Epithelial cell of proximal tubule (primary cell): ENCODE data around the gene RGS7. TPM values are rescaled to one million over a fixed set of nuclear protein-coding genes. Genes with fewer than 3 reads are reported as not detected.
"Not testable (repeated sequence)": the region's sequence is repeated elsewhere in the genome, so short reads cannot be mapped to it uniquely, and the experiment has no call there.

Source experiments
- DNase-seq: peaks from one replicate; pipeline ENCODE4 v3.0.0-alpha.2; 2011; ENCODE audit warnings: low read depth
- H3K4me3 ChIP-seq: 2 replicates; pipeline ENCODE4 v1.5.1; 2011; ENCODE audit warnings: low read depth, mild to moderate bottlenecking, low read length
- total RNA-seq: library from RNA; depleted of rRNA; stranded (reverse); fragments of >200 nt; gene quantifications from 2 replicates; pipeline ENCODE4 v1.2.3, GENCODE V29; 2015
- TF ChIP-seq, protein P1 (sequence below): conservative IDR thresholded peaks from 2 replicates; pipeline ENCODE4 v1.5.1; 2012; ENCODE audit warnings: low read depth, mild to moderate bottlenecking, low read length

Gene RGS7
- total RNA-seq, 1 donor from 2014 or later, result 0.06 TPM

DNA sequence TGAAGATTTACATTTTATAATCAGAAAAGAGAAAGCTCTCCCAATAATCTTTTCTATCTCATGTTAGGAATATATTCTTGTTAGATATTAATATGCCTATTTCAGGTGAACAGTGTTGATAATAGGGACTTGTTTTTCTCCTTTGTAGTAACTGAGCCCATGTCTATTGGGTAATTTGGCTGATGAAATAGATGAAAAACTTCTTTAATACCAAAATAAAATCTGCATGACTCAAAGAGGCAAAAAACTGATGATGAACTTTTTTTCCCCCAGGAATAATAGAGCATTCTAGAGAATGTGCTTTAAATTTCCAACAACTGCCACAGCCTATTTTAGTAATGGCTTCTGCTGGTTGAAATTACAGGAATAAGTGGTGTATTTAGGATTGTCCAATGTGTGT, 566.1 kb downstream of the RGS7 start:
- TF ChIP-seq, protein P1, sequence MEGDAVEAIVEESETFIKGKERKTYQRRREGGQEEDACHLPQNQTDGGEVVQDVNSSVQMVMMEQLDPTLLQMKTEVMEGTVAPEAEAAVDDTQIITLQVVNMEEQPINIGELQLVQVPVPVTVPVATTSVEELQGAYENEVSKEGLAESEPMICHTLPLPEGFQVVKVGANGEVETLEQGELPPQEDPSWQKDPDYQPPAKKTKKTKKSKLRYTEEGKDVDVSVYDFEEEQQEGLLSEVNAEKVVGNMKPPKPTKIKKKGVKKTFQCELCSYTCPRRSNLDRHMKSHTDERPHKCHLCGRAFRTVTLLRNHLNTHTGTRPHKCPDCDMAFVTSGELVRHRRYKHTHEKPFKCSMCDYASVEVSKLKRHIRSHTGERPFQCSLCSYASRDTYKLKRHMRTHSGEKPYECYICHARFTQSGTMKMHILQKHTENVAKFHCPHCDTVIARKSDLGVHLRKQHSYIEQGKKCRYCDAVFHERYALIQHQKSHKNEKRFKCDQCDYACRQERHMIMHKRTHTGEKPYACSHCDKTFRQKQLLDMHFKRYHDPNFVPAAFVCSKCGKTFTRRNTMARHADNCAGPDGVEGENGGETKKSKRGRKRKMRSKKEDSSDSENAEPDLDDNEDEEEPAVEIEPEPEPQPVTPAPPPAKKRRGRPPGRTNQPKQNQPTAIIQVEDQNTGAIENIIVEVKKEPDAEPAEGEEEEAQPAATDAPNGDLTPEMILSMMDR, result no peak
- H3K4me3 ChIP-seq, result no peak overlapping the region
- DNase-seq, result no peak

DNA sequence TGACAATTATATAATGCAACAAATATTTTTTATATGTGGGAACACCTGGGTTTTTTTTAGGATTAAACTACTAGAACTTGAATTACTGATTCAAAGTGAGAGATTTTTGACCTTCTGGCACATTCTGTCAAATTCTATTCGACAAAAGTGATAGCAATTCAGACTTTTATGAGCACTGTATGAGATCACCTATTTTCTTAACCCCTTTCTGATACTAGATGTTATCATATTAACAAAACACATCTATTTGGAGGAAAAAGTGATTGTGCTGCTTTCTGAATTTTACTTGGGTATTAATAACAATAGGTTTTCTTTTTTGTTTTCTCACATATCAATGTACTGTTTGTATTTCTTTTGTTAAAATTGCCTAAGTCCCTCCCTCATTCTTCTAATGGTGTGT, 570.1 kb downstream of the RGS7 start:
- no peak for DNase-seq
- TF ChIP-seq, protein P1, result no peak
- no peak overlapping the region for H3K4me3 ChIP-seq

DNA sequence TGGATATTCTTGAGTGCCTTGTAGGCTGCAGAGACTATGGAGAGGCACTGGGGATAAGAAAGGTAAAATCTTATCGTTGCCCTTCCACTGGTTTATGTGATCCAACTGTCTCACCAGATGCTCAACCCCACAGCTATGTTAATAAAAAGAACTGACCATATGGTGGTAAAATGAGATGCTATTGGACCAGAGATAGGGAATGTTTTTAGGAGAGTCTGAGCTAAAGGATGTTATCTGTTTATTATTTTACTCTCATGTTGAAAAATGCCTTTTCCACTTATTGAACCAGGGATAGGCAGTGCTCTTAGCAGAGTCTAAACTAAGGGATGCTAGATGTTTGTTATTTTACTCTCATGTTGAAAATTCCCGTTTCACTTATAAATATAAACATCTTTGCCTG, 572.2 kb downstream of the RGS7 start:
- TF ChIP-seq, protein P1, result no peak
- no peak for DNase-seq
- H3K4me3 ChIP-seq, result no peak overlapping the region

DNA sequence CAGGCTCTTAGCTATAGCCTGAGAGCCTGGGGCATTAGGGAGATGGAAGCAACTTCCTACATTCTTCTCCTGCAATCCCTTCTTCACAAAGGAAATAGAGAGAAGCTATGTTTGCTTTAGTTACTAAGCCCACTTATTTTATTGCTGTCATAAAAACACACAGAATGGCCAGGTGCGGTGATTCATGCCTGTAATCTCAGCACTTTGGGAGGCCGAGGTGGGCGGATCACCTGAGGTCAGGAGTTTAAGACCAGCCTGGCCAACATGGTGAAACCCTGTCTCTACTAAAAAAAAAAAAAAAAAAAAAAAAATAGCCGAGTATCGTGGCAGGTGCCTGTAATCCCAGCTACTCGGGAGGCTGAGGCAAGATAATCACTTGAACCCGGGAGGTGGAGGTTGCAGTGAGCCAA, 573.3 kb downstream of the RGS7 start:
- not testable (repeated sequence) for DNase-seq, H3K4me3 ChIP-seq

DNA sequence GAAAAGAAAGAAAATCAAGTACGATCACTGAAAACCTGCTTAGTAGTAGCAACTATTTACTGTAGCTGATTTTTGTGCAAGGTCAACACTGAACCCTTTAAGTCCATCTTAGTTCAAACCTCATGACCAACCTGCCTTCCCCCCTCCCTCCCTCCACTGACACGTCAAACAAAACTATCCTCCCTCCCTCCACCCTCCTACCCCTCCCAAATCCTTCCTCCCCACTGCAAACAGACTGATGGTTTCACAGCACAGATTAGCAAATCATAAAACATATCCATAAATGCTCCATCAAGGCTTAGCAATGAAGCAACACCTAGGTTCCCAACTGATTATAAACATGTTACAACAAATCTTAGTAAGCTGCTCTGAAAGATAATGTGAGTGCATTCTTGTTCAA, 580.8 kb downstream of the RGS7 start:
- no peak for DNase-seq
- H3K4me3 ChIP-seq, result no peak overlapping the region
- TF ChIP-seq, protein P1, result no peak

DNA sequence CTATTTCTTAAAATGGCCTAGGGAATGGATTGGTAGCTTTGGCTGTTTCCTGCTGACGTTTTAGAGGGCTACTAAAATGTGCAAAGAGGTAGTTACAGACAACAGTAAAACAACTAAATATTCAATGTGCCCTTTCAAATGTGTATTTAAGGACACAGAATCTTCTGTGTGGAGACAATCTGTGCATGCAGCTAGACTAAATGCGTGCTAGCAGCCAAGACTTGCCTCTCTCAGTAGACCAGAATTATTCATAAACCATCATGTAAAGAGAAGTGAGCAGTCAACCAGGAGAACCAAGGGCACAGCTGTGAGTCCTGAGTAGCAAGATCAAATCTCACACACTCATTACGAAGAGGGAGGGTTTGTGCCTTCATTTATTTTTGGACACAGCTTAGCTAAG, 584.9 kb downstream of the RGS7 start:
- TF ChIP-seq, protein P1, result no peak
- DNase-seq, result no peak
- H3K4me3 ChIP-seq, result no peak overlapping the region

DNA sequence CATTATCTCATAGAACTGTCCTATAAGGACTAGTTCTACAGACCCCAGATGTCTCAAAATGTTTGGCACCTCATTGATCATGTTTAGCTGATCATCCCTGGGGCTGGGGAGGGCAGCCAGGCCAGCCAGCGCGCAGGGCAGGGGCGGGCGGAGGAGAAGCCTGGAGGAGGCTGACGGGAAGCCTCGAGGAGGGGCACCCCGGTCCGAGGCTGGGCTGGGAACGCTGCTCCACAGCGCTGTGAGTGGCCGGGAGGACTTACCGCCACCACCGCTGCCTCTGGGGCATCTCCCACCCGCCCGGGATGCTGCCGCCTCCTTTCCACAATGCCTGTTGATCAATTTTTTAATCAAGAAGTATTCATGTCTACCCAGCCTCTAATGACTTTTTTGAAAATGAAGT, 585.6 kb downstream of the RGS7 start:
- no peak for DNase-seq

More for the DNA sequence above, 585.6 kb downstream of the RGS7 start:
- no peak overlapping the region for H3K4me3 ChIP-seq
- TF ChIP-seq, protein P1, result no peak
